NCI-H2107 treated with DMSO at 0.1 percent for 48 hours (cell line): Measurements from ENCODE around the gene CCDC66.

Experiments
- DNase-seq: peaks from one replicate; lab custom pipeline; 2025; ENCODE audit not compliant: unreplicated experiment; lab: John Stamatoyannopoulos, UW

CCDC66 gene

GRCh38 chr3:56620371-56620770 is 63.4 kb downstream of the CCDC66 start:
- DNase-seq, result no peak

- DNase-seq, result no peak
Measured at GRCh38 chr3:56621681-56622080, 64.7 kb downstream of the CCDC66 start.

GRCh38 chr3:56622381-56622780 is 65.4 kb downstream of the CCDC66 start:
- no peak for DNase-seq

GRCh38 chr3:56624725-56625124 is 67.8 kb downstream of the CCDC66 start:
- no peak for DNase-seq

- DNase-seq, result no peak
Measured at GRCh38 chr3:56629047-56629446, 72.1 kb downstream of the CCDC66 start.

GRCh38 chr3:56629451-56629850 is 72.5 kb downstream of the CCDC66 start:
- no peak for DNase-seq

- DNase-seq, result no peak
Measured at GRCh38 chr3:56630966-56631365, 74.0 kb downstream of the CCDC66 start.

GRCh38 chr3:56633181-56633580 is 76.2 kb downstream of the CCDC66 start:
- no peak for DNase-seq

- DNase-seq, result no peak
Measured at GRCh38 chr3:56633602-56634535, 76.9 kb downstream of the CCDC66 start.

- DNase-seq, result no peak
Measured at GRCh38 chr3:56645407-56645806, 88.4 kb downstream of the CCDC66 start.

GRCh38 chr3:56654460-56654859 is 97.5 kb downstream of the CCDC66 start:
- DNase-seq, result no peak

GRCh38 chr3:56655709-56656108 is 98.7 kb downstream of the CCDC66 start:
- DNase-seq, result no peak

GRCh38 chr3:56664823-56665222 is 107.8 kb downstream of the CCDC66 start:
- DNase-seq, result no peak

- DNase-seq, result no peak
Measured at GRCh38 chr3:56667973-56668579, 111.1 kb downstream of the CCDC66 start.
